Endothelial cell of umbilical vein (primary cell): ENCODE measurements around the gene MISP. TPM values are rescaled to one million over a fixed set of nuclear protein-coding genes. Genes with fewer than 3 reads are reported as not detected.

Source experiments
- BruUV-seq: library from RNA; stranded (reverse); fragments of 400-500 nt; replicated peaks from 2 replicates; lab custom pipeline; 2021; lab: Mats Ljungman, UMichigan
- CTCF ChIA-PET: fragments of 300-600, 350-600 bp; sonication (Branson Sonifier 250); formaldehyde crosslinking; loops from one replicate; lab custom pipeline; 2021; ENCODE audit warnings: antibody characterized with exemption, inconsistent platforms; lab: Charles Lee
- POLR2A ChIA-PET: fragments of 300-600, 350-600 bp; sonication (Branson Sonifier 250); formaldehyde crosslinking; loops from one replicate; lab custom pipeline; 2021; ENCODE audit warnings: antibody characterized with exemption, inconsistent platforms; lab: Charles Lee
- DNase-seq: peaks from one replicate; pipeline ENCODE4 v3.0.0-alpha.2; 2011; ENCODE audit warnings: low read depth, low spot score
- FAIRE-seq: peaks from 2 replicates; lab custom pipeline; 2011; peaks lifted over from hg19 to GRCh38; lab: Jason Lieb, UNC
- H2AFZ ChIP-seq: 2 replicates; pipeline ENCODE4 v1.6.0; 2012; ENCODE audit warnings: low read depth, low read length, control low read depth, inconsistent platforms
- H3K27ac ChIP-seq: 2 replicates; pipeline ENCODE4 v1.5.1; 2011; ENCODE audit warnings: low read depth, mild to moderate bottlenecking, control low read depth, low read length, moderate library complexity; ENCODE audit not compliant: insufficient read depth
- H3K27me3 ChIP-seq, 2 experiments: 2 replicates each; pipeline versions ENCODE4 v1.6.0 to v1.6.1; 2011; ENCODE audit warnings: low read length in 2 of 2, mixed read lengths in 1 of 2; ENCODE audit not compliant: control insufficient read depth in 2 of 2, insufficient read depth in 2 of 2
- H3K36me3 ChIP-seq, 2 experiments: 2 replicates in 1 of 2; 3 replicates in 1 of 2; pipeline ENCODE4 v1.5.1; 2011; ENCODE audit warnings: low read length in 2 of 2, mild to moderate bottlenecking in 1 of 2, moderate library complexity in 1 of 2; ENCODE audit not compliant: control insufficient read depth in 2 of 2, insufficient read depth in 2 of 2; ENCODE audit errors: extremely low read depth in 1 of 2
- H3K4me1 ChIP-seq: 3 replicates; pipeline ENCODE4 v1.5.1; 2011; ENCODE audit warnings: mild to moderate bottlenecking, low read length; ENCODE audit not compliant: control insufficient read depth, insufficient read depth; ENCODE audit errors: extremely low read depth
- H3K4me2 ChIP-seq: 2 replicates; pipeline ENCODE4 v1.6.1; 2011; ENCODE audit warnings: low read length, control low read depth, mixed read lengths; ENCODE audit not compliant: insufficient read depth
- H3K4me3 ChIP-seq, 3 experiments: fragments of 200-600 bp in 1 of 3; sonication (generic), shearing (Covaris generic) in 1 of 3; replicated peaks in 1 of 3; 2 replicates each; pipeline ENCODE4 v1.5.1; 2011 to 2016; ENCODE audit warnings: control low read depth in 3 of 3, low read length in 3 of 3, mild to moderate bottlenecking in 2 of 3, inconsistent platforms in 1 of 3, low read depth in 1 of 3, moderate library complexity in 1 of 3; ENCODE audit not compliant: insufficient read depth in 1 of 3
- H3K79me2 ChIP-seq: 2 replicates; pipeline ENCODE4 v1.6.0; 2012; ENCODE audit warnings: low read length, inconsistent platforms; ENCODE audit not compliant: control insufficient read depth, insufficient read depth
- H3K9ac ChIP-seq: replicated peaks from 2 replicates; pipeline ENCODE3; 2011; ENCODE audit warnings: low read length, control low read depth; ENCODE audit not compliant: insufficient read depth; ENCODE audit errors: extremely low read depth
- H3K9me1 ChIP-seq: replicated peaks from 3 replicates; pipeline ENCODE4 v1.6.0; 2011; ENCODE audit warnings: mild to moderate bottlenecking, low read length; ENCODE audit not compliant: control insufficient read depth, insufficient read depth; ENCODE audit errors: extremely low read depth
- H3K9me3 ChIP-seq: replicated peaks from 2 replicates; pipeline ENCODE4 v1.5.1; 2012; ENCODE audit warnings: low read length, inconsistent platforms; ENCODE audit not compliant: control insufficient read depth, insufficient read depth
- H4K20me1 ChIP-seq: replicated peaks from 2 replicates; pipeline ENCODE3; 2011; ENCODE audit warnings: mild to moderate bottlenecking, low read length; ENCODE audit not compliant: control insufficient read depth, insufficient read depth; ENCODE audit errors: extremely low read depth
- EZH2 ChIP-seq: IDR thresholded peaks from 2 replicates; pipeline ENCODE4 v1.6.1; 2012; ENCODE audit warnings: borderline replicate concordance, low read depth, mild to moderate bottlenecking, moderate library complexity, low read length, inconsistent platforms; ENCODE audit not compliant: severe bottlenecking
- FOS ChIP-seq: IDR thresholded peaks from 2 replicates; pipeline ENCODE4 v1.6.1; 2011; ENCODE audit warnings: mild to moderate bottlenecking, low read length, moderate library complexity, borderline replicate concordance; ENCODE audit not compliant: insufficient read depth
- GATA2 ChIP-seq: IDR thresholded peaks from 2 replicates; pipeline ENCODE4 v1.7.0; 2011; ENCODE audit warnings: low read depth, mild to moderate bottlenecking, moderate library complexity, mixed read lengths, low read length; ENCODE audit not compliant: insufficient read length, insufficient read depth
- JUN ChIP-seq: IDR thresholded peaks from 2 replicates; pipeline ENCODE4 v1.6.1; 2011; ENCODE audit warnings: borderline replicate concordance, low read depth; ENCODE audit not compliant: insufficient read length, insufficient read depth
- MYC ChIP-seq: IDR thresholded peaks from one replicate; pipeline ENCODE4 v1.6.1; 2011; ENCODE audit warnings: mild to moderate bottlenecking, low read depth, low read length
- POLR2A ChIP-seq: IDR thresholded peaks from 2 replicates; pipeline ENCODE4 v1.6.1; 2012; ENCODE audit warnings: low read depth, mild to moderate bottlenecking, control low read depth, low read length
- POLR2AphosphoS5 ChIP-seq: IDR thresholded peaks from 2 replicates; pipeline ENCODE4 v1.6.1; 2012; ENCODE audit warnings: low read depth, mild to moderate bottlenecking, control low read depth, low read length, moderate library complexity; ENCODE audit not compliant: insufficient read depth
- dilution Hi-C: fragments of 300-500 bp; cut with MboI; formaldehyde crosslinking; loops from one replicate; pipeline ENCODE4 v1.15.0; 2019; ENCODE audit warnings: low sequenced_read_pairs; ENCODE audit not compliant: extremely low pct_ligation_motif_present
- intact Hi-C: fragments of 100-400 bp; cut with micrococcal nuclease; formaldehyde crosslinking; loops from one replicate; pipeline ENCODE4 v1.10.0; 2022
- polyA plus RNA-seq, 4 experiments: library from polyadenylated mRNA; depleted of rRNA in 3 of 4; stranded (reverse) in 3 of 4; unstranded in 1 of 4; fragments of >200 nt; gene quantifications; 2 replicates each; pipeline versions ENCODE4 v1.2.1 to v1.2.3, GENCODE V29; 2011 to 2012; ENCODE audit warnings: missing spikeins in 1 of 4
- total RNA-seq: library from RNA; stranded (reverse); gene quantifications from 2 replicates; pipeline ENCODE4 v1.2.3, GENCODE V29; 2021
- TF ChIP-seq, protein P1 (sequence below): IDR thresholded peaks from 2 replicates; pipeline ENCODE4 v1.6.1; 2011; ENCODE audit not compliant: insufficient read depth, insufficient read length
- TF ChIP-seq, protein P2 (sequence below), 2 donors: IDR thresholded peaks; 1 replicate in 1 of 2; 2 replicates in 1 of 2; pipeline ENCODE4 v1.5.1; 2011; ENCODE audit warnings: low read length in 2 of 2, mild to moderate bottlenecking in 2 of 2, moderate library complexity in 2 of 2, control low read depth in 1 of 2, inconsistent platforms in 1 of 2, low read depth in 1 of 2; ENCODE audit not compliant: insufficient read depth in 1 of 2; ENCODE audit errors: extremely low read depth in 1 of 2

MISP gene
- total and polyA plus RNA-seq, 2 donors (not counting 3 experiments of a cell fraction or from before 2014, with no cell fraction given), result not detected

DNA sequence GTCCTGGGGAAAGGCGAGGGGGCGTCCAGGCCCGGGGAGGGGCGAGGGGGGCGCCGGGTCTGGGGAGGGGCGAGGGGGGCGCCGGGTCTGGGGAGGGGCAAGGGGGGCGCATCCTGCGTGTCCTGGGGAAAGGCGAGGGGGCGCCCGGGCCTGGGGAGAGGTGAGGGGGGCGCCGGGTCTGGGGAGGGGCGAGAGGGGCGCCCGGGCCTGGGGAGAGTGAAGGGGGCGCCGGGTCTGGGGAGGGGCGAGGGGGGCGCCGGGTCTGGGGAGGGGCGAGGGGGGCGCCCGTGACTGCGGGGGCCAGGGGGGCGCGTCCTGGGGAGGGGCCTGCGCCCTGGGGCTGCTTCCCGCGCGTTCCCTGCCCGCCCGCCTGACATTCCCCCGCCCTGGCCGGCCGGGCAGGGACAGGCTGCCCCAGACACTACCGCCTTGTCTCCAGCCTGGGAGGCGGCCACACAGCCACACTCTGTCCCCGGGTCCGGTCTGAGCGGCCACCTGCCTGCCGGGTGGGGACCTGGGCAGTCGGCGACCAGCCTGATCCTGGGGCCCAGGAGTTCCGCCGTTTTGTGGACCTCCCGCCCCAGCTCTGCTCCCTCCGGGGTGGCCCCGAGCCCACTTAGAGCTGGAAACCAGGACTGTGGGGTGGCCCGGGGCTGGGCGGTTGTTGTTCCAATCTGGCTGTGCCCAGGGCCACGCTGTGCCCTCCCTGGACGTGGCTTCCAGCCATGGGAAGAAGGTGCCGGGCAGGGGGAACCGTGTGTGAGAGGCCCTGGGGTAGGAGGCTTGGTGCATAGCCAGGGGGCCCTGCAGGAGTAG, 30.4 kb upstream of the MISP start:
- no peak overlapping the region for H3K9ac ChIP-seq
- dilution Hi-C loops (no loop called here), intact Hi-C loops (loop anchor here (1.0 kb wide), 1 partner anchor 8 kb away; no protein-coding TSS in a partner anchor)
- H2AFZ ChIP-seq, result no peak overlapping the region
- no peak overlapping the region for H3K27ac ChIP-seq
- no peaks in the 10 kb centered on the region for H3K9me3 ChIP-seq
- CTCF ChIA-PET, result interaction anchor here (2.1 kb wide), 1 partner anchor 14 kb away, joined by 10 read pairs; no protein-coding TSS in a partner anchor
- H3K36me3 ChIP-seq, result no peaks in the 10 kb centered on the region
- TF ChIP-seq EZH2 (no peak), MYC (no peak), FOS (no peak), POLR2AphosphoS5 (no peak), POLR2A (no peak), JUN (no peak), GATA2 (no peak)
- TF ChIP-seq, protein P1, sequence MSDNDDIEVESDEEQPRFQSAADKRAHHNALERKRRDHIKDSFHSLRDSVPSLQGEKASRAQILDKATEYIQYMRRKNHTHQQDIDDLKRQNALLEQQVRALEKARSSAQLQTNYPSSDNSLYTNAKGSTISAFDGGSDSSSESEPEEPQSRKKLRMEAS, result no peak
- TF ChIP-seq, protein P2, sequence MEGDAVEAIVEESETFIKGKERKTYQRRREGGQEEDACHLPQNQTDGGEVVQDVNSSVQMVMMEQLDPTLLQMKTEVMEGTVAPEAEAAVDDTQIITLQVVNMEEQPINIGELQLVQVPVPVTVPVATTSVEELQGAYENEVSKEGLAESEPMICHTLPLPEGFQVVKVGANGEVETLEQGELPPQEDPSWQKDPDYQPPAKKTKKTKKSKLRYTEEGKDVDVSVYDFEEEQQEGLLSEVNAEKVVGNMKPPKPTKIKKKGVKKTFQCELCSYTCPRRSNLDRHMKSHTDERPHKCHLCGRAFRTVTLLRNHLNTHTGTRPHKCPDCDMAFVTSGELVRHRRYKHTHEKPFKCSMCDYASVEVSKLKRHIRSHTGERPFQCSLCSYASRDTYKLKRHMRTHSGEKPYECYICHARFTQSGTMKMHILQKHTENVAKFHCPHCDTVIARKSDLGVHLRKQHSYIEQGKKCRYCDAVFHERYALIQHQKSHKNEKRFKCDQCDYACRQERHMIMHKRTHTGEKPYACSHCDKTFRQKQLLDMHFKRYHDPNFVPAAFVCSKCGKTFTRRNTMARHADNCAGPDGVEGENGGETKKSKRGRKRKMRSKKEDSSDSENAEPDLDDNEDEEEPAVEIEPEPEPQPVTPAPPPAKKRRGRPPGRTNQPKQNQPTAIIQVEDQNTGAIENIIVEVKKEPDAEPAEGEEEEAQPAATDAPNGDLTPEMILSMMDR (IDR thresholded peaks at IDR 0.05; ENCODE audit: extremely low read depth in 1 of 2, insufficient read depth in 1 of 2, low read depth in 1 of 2, low read length in 2 of 2), result no peak
- FAIRE-seq (no peak), DNase-seq (no peak)
- H3K79me2 ChIP-seq, result no peaks in the 10 kb centered on the region
- H3K27me3 ChIP-seq, result no peaks in the 10 kb centered on the region
- BruUV-seq, result no TSS peak
- H3K4me1 ChIP-seq, result no peaks in the 10 kb centered on the region
- H3K4me2 ChIP-seq, result no peak overlapping the region
- no peaks in the 10 kb centered on the region for H3K9me1 ChIP-seq
- no peak overlapping the region for H3K4me3 ChIP-seq
- H4K20me1 ChIP-seq, result no peaks in the 10 kb centered on the region
- POLR2A ChIA-PET, result no interaction called here
